Mucosa of rectum (tissue), 2 donors: ENCODE data around the gene DOCK1.

Source experiments
- H3K27ac ChIP-seq, 2 donors: one replicate each; pipeline ENCODE4 v1.7.0; 2013; ENCODE audit warnings: inconsistent platforms in 2 of 2, low read depth in 2 of 2, low read length in 2 of 2
- H3K27me3 ChIP-seq, 2 donors: one replicate each; pipeline ENCODE4 v1.7.0; 2013; ENCODE audit warnings: low read length in 2 of 2; ENCODE audit not compliant: control insufficient read depth in 2 of 2, insufficient read depth in 2 of 2
- H3K36me3 ChIP-seq, 2 donors: one replicate each; pipeline ENCODE4 v1.7.0; 2013; ENCODE audit warnings: low read length in 2 of 2; ENCODE audit not compliant: control insufficient read depth in 2 of 2, insufficient read depth in 2 of 2
- H3K4me1 ChIP-seq, 2 donors: one replicate each; pipeline ENCODE4 v1.7.0; 2013; ENCODE audit warnings: low read length in 2 of 2, mild to moderate bottlenecking in 1 of 2; ENCODE audit not compliant: control insufficient read depth in 2 of 2, insufficient read depth in 2 of 2
- H3K4me3 ChIP-seq, 2 donors: one replicate each; pipeline ENCODE4 v1.7.0; 2013; ENCODE audit warnings: low read length in 2 of 2
- H3K9ac ChIP-seq, 2 donors: one replicate each; pipeline ENCODE4 v1.7.0; 2013; ENCODE audit warnings: low read length in 2 of 2, low read depth in 1 of 2, mild to moderate bottlenecking in 1 of 2
- H3K9me3 ChIP-seq, 2 donors: one replicate each; pipeline ENCODE4 v1.7.0; 2013; ENCODE audit warnings: low read length in 2 of 2; ENCODE audit not compliant: control insufficient read depth in 2 of 2
- donor health status: healthy.
- donor health status: Normal muscosa, but diverticular disease.

Gene DOCK1

DNA sequence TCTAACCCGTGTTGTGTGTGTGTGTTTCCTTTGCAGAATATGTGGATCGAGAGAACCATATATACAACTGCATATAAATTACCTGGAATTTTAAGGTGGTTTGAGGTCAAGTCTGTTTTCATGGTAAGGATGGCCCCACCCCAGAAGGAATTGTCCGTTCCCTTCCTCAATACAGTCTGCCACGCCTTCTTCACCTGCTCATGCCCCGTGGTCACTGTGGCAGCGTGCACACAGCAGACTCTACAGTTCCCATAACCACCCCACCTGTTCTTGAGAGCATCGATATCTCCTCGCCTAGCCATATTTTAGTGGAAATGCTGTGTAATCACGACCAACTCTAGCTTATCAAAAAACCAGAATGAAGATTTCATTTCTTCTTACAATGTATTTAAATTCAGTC is 509.9 kb downstream of the DOCK1 start:
- Histone ChIP-seq H3K27me3 (no peaks in the 10 kb centered on the region), H3K9me3 (no peaks in the 10 kb centered on the region), H3K36me3 (peaks cover 7 to 12% of the 10 kb centered on the region in 2 donors)

DNA sequence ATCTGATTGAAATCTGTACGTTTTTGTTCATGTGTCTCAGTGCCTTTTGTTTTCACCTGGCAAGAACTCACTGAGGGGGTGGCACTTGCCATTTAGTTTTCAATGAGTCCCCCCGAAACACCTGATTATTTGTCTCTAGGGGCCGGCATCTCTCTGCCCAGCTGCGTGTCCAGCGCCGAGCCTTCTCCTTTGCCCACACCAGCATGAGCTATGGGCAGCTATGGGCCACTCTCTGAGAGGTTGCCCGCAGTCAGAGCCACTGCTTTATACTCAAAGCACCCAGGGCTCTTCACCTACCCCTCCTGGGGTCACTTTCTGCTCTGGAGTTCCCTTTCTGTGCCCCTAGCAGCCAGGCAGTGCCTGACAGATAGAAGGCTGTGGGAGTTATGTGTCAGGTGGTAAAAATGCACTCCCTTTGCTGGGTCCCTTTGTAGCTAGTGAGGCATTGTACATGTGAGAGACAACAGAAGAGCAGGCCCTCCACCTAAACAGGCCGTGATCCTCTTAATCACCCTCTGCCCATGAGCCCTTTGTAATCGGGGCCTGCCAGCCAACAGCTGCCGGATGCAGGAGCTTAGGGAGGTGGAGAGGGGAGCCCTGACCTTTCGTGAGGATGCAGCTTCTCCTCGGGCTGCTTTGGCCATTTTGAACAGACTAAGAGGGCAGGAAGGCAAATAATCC is 510.8 kb downstream of the DOCK1 start:
- Histone ChIP-seq H3K36me3 (peaks cover 7 to 10% of the 10 kb centered on the region in 2 donors), H3K4me1 (no peaks in the 10 kb centered on the region), H3K4me3 (no peak overlapping the region), H3K9ac (no peak overlapping the region), H3K27me3 (no peaks in the 10 kb centered on the region), H3K9me3 (no peaks in the 10 kb centered on the region), H3K27ac (no peak overlapping the region)

More for the DNA sequence above, 509.9 kb downstream of the DOCK1 start:
- H3K4me3 ChIP-seq = no peak overlapping the region
- H3K4me1 ChIP-seq = no peaks in the 10 kb centered on the region
- no peak overlapping the region for H3K27ac ChIP-seq
- no peak overlapping the region for H3K9ac ChIP-seq

DNA sequence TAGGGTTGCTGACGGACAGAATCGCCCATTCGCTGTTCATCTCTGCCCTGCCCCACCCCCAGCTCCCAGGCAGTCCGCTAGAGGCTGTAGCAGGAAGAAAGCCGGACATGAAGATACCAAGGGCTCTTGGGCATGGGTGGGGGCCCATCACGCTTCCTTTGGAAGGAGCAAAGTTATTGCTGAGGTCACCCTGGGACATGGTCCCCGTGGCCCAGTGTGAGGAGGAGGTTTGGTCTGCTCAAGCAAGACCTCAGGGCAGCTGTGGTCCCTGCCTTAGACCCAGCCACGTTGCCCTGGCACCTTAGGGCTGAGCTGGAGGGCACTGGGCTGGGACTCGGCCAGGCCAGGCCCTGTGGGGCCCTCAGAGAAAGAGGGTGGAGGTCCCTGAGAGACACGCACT is 511.8 kb downstream of the DOCK1 start:
- no peaks in the 10 kb centered on the region for H3K9me3 ChIP-seq
- H3K9ac ChIP-seq = no peak overlapping the region
- H3K27me3 ChIP-seq = no peaks in the 10 kb centered on the region
- H3K4me1 ChIP-seq = no peaks in the 10 kb centered on the region
- H3K4me3 ChIP-seq = no peak overlapping the region
- no peak overlapping the region for H3K27ac ChIP-seq
- peaks cover 7 to 10% of the 10 kb centered on the region in 2 donors for H3K36me3 ChIP-seq

DNA sequence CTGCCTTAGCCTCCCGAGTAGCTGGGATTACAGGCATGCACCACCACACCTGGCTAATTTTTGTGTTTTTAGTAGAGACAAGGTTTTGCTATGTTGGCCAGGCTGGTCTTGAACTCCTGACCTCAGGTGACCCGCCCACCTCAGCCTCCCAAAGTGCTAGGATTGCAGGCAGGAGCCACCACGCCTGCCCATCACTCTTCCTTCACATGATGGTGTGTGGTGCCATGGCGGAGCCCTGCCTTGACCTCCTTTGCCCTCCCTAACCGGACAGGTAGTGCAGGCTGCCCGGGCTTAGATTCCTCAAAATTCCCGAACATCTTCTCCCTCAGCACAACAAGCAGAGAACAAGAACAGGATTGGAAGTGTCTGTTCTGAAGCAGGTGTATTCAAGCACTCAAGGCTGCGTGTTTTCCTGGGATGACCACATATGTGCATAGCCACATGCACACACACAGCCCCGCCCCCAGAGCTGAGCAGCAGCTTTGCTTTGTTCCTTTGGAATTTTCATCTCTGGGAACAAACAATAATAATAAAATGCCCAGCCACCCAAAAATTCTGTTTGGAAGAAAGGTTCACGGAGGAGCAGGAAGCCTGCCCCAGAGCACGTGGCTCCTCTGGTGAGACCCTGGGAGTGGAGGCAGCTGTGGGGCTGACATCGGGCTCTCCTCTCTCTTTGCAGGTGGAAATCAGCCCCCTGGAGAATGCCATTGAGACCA is 512.6 kb downstream of the DOCK1 start:
- Histone ChIP-seq H3K27ac (no peak overlapping the region), H3K27me3 (no peaks in the 10 kb centered on the region), H3K36me3 (peaks cover 7 to 10% of the 10 kb centered on the region in 2 donors)

DNA sequence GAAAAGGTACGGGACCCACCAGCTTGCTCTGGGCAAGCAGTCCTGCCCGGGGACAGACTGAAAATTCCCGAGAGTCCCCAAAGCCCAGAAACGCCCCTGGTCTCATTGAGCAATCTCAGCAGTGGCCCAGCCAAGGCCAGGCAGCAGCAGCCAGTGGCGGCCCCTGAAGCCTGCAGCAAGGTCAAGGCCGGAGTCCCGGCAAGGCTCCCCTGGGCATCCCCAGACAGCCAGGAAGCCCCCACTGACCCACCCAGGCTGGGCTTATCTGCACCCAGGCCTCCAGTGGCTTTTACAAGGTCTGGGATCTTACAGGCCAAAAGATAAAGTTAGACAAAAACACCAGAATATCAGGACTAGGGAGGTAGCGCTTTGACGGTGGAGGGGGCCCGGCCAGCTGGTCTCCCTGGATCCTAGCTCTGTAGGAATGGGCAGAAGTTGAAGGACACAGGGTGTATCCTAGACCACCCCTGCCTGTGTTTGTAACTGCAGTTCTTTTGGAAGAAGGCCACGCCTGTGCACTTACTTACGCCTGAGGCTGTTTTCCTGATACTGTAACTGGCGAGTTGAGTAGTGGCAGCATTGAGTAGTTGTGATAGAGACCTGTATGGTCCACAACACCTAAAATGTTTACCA is 513.4 kb downstream of the DOCK1 start:
- Histone ChIP-seq H3K4me3 (no peak overlapping the region), H3K27ac (no peak overlapping the region), H3K27me3 (no peaks in the 10 kb centered on the region), H3K9ac (no peak overlapping the region), H3K4me1 (no peaks in the 10 kb centered on the region), H3K36me3 (peaks cover 7 to 15% of the 10 kb centered on the region in 2 donors), H3K9me3 (no peaks in the 10 kb centered on the region)

More for the DNA sequence above, 512.6 kb downstream of the DOCK1 start:
- Histone ChIP-seq H3K4me1 (no peaks in the 10 kb centered on the region), H3K4me3 (no peak overlapping the region), H3K9me3 (no peaks in the 10 kb centered on the region), H3K9ac (no peak overlapping the region)

DNA sequence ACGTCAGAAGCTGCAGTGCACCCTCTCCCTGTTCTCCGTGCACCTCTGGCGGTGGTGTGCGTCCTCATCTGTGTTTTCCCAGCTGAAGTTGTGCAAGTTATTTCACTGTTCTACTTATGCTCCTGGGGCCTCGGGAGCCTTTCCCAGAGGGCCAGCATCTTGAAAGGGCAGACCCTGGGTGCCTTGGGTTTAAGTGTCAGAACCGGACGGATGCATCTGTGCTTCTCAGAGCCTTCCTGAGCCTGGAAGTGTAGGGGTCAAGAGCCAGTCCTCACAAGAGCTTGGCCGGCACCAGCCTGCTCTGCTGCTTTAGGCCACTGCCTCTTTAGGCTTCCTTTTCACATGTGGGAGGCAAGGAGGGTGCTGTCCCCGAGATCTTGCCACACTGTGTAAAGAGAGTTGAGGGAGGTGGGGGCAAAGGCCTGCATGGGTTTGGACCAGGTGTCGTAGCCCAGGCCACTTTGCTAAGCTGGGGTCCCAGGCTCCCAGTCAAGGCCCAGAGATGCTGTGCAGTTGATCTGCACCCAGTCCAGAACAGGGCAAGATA is 515.0 kb downstream of the DOCK1 start:
- Histone ChIP-seq H3K4me3 (no peak overlapping the region), H3K36me3 (peaks cover 7 to 20% of the 10 kb centered on the region in 2 donors), H3K27ac (no peak overlapping the region), H3K9ac (no peak overlapping the region), H3K4me1 (no peaks in the 10 kb centered on the region), H3K27me3 (no peaks in the 10 kb centered on the region), H3K9me3 (no peaks in the 10 kb centered on the region)

DNA sequence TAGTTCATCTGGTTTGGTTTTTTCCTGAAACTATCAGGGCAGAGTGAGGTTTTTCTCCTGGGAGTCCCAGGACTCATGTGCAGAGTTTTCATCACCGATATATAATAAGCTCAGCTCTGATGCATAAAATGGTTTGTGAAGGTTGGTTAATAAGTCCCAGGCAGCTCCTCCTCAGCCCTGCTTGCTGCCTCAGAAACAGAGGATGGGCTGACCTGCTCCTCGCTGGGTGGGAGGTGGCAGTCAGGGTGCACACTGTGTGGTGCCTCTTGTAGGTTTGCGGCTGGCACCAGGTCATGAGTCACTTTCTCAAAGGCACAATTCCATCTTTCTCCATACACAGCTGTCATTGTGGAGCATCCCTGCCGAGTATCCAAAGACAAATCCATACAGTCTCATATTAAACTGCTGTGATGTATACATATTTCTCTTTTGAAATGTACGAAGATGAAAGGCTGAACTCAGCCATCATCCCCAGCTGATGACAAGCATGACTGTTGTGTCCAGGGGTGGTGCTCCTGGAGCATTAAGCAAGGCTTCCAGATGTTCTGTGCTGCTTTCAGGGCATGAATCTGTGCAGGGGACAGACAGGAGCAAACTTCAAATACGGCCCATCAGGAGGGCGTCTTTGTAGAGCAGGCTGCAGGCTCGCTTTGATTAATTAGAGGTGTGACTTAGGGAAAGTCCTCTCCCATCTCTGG is 518.1 kb downstream of the DOCK1 start:
- Histone ChIP-seq H3K27ac (no peak overlapping the region), H3K4me1 (no peaks in the 10 kb centered on the region), H3K4me3 (no peak overlapping the region), H3K9me3 (no peaks in the 10 kb centered on the region), H3K27me3 (no peaks in the 10 kb centered on the region), H3K36me3 (peaks cover 19 to 34% of the 10 kb centered on the region in 2 donors), H3K9ac (no peak overlapping the region)

DNA sequence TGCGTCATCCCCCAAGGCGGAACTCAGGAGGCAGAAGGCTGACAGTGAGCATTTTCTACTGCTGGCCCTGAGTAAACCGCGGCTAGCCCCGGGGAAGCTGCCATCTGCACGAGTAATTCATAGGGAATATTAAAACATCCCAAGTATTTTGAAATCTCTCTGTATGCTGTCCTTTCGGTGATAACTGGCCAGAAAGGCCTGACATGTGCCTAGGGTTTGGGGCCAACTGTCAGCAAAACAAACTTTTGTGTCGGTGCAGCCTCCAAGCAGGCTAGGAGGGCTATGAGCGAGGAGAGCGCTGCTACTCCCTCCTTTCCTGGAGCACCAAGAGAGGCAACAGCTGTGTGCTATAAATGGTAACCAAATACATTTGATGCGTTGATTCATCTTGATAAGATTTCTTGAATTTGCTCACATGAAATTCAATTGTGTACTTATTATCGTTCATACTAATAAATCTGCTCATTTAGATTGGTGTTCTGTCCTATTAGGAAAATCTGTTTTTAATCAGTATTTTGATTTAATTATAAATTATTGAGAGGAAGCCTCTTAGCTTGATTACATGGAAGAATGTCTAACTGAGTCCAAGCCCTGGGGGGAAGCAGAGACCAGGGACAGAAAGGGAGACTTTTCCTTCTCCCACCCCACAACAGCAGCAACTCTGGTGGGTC is 519.5 kb downstream of the DOCK1 start:
- Histone ChIP-seq H3K4me1 (no peaks in the 10 kb centered on the region), H3K4me3 (no peak overlapping the region), H3K27ac (no peak overlapping the region), H3K36me3 (peaks cover 19 to 32% of the 10 kb centered on the region in 2 donors), H3K9ac (no peak overlapping the region), H3K27me3 (no peaks in the 10 kb centered on the region), H3K9me3 (no peaks in the 10 kb centered on the region)

DNA sequence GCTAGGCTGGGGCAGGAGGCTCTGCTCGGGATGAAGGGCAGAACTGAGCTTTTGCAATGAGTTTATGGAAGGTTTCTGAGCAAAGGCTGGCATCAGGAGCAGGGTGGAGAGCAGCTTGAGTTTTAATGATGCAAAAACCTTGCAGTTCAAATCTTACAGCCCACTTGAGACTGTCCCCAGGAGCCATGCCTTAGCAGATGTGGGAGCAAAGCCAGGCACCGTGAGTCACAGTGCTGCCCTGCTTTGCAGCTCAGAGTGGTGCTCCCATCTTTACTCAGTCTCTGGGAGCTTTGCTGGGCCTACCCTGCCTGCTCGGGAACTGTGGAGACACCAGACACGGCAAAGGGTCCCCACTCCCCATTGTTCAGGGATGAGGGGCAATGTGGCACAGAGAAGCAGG is 521.5 kb downstream of the DOCK1 start:
- Histone ChIP-seq H3K36me3 (peaks cover 18 to 33% of the 10 kb centered on the region in 2 donors), H3K27me3 (no peaks in the 10 kb centered on the region)

More for the DNA sequence above, 521.5 kb downstream of the DOCK1 start:
- Histone ChIP-seq H3K27ac (no peak overlapping the region), H3K9me3 (no peaks in the 10 kb centered on the region), H3K4me1 (no peaks in the 10 kb centered on the region), H3K9ac (no peak overlapping the region), H3K4me3 (no peak overlapping the region)
